ENCODE results near the gene EIF4B.

EIF4B gene

DNA sequence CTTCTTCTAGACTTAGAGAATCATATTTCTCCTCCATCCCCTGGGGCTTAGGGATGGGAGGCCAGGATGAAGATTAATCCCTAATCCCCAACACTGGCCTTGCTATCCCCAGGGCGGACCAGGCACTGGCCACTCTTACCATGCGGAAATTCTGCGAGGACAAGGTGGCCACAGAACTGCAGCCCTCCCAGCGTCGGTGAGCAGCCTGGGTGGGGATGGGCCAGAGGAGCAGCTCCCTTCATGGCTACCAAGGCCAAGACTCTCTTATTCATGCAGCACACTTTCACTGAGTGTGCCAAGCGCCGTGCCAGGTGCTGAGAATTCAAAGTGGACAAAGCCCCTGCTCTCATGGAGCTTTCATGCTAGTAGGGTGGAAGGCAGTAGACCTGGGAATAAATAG, 50.6 kb downstream of the EIF4B start:
- DNase-seq (ENCODE audit: extremely low read depth in 1 of 2, low read depth in 1 of 2), result no peak

DNA sequence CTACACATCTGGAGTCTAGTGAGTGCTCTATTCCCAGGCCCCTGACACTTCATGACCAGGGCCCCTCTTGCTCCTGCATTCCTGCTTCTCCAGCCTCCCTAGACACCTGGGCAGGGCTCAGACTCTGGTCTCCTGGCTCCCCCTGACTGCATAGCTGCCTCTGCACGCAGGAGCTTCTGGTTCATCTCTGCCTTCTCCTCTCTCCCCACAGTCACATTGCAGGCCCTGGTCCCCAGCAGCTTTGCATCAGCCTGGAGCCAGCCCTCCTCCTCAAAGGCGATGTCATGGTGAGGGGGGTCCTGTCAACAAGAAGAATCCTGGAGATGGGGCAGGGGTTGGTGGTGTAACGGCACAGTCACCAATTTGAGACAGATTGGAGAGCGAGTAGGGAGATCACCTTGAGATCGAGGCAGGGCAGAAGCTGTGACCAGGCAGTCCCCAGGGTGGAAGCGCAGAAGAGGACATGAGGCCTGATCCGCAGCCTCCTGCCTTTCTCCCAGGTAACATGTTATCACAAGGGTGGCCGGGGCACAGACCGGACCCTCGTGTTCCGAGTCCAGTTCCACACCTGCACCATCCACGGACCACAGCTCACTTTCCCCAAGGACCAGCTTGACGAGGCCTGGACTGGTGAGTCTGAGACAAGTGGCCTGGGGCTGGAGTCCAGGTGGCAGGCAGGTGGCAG, 51.7 kb downstream of the EIF4B start:
- no peak for DNase-seq (ENCODE audit: extremely low read depth in 1 of 2, low read depth in 1 of 2)

DNA sequence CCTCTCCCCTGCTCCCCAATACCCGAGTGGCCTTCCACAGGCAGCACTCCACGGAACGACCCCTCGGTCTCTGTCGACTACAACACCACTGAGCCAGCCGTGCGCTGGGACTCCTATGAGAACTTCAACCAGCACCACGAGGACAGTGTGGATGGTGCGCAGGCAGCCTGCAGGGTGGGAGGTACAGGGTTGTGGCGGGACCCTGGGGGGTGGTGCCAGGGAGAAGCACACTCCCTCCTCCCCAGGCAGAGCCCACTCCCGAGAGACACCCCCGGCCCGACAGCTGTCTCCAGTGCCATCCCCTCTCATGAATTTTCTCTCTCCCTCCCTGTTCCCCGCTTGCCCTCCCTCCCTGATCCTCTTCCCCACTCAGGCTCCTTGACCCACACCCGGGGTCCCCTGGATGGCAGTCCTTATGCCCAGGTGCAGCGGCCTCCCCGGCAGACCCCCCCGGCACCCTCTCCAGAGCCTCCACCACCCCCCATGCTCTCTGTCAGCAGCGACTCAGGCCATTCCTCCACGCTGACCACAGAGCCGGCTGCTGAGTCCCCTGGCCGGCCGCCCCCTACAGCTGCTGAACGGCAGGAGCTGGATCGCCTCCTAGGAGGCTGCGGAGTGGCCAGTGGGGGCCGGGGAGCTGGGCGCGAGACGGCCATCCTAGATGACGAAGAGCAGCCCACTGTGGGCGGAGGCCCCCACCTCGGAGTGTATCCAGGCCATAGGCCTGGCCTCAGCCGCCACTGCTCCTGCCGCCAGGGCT, 52.6 kb downstream of the EIF4B start:
- no peak for DNase-seq (ENCODE audit: extremely low read depth in 1 of 2, low read depth in 1 of 2)

DNA sequence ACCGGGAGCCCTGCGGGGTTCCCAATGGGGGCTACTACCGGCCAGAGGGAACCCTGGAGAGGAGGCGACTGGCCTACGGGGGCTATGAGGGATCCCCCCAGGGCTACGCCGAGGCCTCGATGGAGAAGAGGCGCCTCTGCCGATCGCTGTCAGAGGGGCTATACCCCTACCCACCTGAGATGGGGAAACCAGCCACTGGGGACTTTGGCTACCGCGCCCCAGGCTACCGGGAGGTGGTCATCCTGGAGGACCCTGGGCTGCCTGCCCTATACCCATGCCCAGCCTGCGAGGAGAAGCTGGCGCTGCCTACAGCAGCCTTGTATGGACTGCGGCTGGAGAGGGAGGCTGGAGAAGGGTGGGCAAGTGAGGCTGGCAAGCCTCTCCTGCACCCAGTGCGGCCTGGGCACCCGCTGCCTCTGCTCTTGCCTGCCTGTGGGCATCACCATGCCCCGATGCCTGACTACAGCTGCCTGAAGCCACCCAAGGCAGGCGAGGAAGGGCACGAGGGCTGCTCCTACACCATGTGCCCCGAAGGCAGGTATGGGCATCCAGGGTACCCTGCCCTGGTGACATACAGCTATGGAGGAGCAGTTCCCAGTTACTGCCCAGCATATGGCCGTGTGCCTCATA, 53.3 kb downstream of the EIF4B start:
- DNase-seq (ENCODE audit: extremely low read depth in 1 of 2, low read depth in 1 of 2), result no peak

DNA sequence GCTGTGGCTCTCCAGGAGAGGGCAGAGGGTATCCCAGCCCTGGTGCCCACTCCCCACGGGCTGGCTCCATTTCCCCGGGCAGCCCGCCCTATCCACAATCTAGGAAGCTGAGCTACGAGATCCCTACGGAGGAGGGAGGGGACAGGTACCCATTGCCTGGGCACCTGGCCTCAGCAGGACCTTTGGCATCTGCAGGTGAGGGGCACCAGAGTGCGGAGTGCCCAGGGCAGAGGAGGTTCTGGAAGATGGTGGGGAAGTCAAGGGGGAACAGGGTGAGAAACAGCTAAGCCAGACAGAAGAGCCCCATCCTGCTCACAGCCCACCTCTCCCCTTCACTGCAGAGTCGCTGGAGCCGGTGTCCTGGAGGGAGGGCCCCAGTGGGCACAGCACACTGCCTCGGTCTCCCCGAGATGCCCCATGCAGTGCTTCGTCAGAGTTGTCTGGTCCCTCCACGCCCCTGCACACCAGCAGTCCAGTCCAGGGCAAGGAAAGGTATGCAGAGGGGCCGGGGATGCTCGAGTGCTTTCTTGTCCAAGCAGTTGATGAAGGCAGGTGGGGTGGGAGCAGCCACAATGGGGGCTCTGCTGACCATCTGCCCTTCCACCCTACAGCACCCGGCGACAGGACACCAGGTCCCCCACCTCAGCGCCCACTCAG, 53.9 kb downstream of the EIF4B start:
- no peak for DNase-seq (ENCODE audit: extremely low read depth in 1 of 2, low read depth in 1 of 2)

DNA sequence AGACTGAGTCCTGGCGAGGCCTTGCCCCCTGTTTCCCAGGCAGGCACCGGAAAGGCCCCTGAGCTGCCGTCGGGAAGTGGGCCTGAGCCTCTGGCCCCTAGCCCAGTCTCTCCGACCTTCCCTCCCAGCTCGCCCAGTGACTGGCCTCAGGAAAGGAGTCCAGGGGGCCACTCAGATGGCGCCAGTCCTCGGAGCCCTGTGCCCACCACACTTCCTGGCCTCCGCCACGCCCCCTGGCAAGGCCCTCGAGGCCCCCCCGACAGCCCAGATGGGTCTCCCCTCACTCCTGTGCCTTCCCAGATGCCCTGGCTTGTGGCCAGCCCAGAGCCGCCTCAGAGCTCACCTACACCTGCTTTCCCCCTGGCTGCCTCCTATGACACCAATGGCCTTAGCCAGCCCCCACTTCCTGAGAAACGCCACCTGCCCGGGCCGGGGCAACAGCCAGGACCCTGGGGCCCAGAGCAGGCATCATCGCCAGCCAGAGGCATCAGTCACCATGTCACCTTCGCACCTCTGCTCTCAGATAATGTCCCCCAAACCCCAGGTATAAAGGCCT, 54.5 kb downstream of the EIF4B start:
- DNase-seq (ENCODE audit: extremely low read depth in 1 of 2, low read depth in 1 of 2), result no peak

DNA sequence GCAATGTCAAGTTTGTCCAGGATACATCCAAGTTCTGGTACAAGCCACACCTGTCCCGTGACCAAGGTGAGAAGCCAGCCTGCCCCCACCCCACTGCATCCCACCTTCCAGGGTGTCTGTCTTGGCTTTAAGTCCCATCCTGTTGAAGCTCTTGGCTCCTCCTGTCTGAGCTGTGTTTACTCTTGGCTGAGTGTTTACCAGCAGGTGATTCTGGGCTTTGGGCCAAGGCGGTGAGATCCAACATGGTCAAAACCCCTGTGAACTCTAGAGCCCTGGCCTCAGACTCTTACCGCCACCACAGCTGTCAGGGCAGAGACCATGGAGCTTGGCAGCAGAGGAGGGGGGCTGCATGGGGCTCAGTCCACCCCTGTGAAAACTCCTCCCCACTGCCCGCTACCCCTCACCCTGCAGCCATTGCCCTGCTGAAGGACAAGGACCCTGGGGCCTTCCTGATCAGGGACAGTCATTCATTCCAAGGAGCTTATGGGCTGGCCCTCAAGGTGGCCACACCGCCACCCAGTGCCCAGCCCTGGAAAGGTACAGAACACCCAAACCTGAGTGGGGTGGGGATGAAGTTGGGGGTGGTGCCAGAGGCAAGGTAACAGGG, 55.3 kb downstream of the EIF4B start:
- DNase-seq (ENCODE audit: extremely low read depth in 1 of 2, low read depth in 1 of 2), result no peak

DNA sequence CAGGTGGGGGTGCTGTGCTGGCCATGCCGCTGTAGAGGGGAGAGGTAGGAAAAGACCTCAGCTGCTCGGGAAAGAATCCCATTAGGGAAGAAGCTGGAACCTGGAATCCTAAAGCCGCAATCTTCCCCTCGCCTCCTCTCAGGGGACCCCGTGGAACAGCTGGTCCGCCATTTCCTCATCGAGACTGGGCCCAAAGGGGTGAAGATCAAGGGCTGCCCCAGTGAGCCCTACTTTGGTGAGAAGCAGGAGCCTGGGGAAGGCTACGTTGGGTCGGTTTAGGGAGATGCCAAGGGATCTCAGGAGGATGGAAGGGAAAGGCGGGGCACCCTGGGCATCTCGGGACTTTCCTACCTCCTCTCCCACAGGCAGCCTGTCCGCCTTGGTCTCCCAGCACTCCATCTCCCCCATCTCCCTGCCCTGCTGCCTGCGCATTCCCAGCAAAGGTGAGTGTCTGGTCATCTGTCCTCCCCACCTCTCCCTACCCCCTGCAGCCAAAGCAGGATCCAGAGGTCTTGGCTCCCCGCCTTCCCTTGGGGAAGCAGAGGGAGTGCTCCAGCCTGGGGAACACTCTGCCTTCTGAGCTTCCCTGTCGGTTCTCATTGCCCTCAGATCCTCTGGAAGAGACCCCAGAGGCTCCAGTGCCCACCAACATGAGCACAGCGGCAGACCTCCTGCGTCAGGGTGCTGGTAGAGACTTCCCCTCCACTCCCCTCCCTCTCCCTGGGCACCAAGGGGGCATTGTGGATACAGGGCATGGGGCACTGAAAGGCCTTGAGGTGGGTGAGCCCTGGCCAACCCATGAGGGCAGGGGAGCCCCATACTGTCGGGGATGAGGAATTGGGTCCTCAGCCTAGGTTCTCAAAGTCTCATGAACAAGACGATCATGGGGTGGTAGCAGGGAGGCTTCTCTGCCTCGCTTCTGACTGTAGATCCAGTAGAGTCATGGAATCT, 56.0 kb downstream of the EIF4B start:
- DNase-seq (ENCODE audit: extremely low read depth in 1 of 2, low read depth in 1 of 2), result no peak

DNA sequence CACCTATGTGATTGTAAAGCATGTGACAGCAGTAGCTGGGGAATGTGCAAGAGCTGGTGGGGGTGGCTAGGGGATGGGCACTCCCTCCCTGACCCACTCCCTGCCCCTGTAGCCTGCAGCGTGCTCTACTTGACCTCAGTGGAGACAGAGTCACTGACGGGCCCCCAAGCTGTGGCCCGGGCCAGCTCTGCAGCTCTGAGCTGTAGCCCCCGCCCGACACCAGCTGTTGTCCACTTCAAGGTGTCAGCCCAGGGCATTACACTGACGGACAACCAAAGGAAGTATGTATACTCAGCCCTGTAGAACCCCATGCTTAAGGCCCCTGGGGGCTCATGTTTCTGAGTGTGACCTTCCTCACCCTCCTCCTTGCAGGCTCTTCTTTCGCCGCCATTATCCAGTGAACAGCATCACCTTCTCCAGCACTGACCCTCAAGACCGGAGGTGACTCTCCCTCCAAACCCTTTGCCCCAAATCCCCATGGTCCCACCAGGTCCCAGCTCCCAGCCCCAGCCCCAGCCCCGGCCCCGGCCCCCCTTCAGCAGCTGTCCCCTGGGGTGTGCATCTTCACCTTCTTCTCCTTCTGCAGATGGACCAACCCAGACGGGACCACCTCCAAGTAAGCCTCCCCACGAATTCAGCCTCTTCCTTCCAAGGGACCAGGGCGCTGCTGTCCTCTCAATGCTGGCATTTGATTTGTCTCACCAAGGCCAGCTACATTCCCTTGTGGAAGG, 56.9 kb downstream of the EIF4B start:
- no peak for DNase-seq (ENCODE audit: extremely low read depth in 1 of 2, low read depth in 1 of 2)

DNA sequence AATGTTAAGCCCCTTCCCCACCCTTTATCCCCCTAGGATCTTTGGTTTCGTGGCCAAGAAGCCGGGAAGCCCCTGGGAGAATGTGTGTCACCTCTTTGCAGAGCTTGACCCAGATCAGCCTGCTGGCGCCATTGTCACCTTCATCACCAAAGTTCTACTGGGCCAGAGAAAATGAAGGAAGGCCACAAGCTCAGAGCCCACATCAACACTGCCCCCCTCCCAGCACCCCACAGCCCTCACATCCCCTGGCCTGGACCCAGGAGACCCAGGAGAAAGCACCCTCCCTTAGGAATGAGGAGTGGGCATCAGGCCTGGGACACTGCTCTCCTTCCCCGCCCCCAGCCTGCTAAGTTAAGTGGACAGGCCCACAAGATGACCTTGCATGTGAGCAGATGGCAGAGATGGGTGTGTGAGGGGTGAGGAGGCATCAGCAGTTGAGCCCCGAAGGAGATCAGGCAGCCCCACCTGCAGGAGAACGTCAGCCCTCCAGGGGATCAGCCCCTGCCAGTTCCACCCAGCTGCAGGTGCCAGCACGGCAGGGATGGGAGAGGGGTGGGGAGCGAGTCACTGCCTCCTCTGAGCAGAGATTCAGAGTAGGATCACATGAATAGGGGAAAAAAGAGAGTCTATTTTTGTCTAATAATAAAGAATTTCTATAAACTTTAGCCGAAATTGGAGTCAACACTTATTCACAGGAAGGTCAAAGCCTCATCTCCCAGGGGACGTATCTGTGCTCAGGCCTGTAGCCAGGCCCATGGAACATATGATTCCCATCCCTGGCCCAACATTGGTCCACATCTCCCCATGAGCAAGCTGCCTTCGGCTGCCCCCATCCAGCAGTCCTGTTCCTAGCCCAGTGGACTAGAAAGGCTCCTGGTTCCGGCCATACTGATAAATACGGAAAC, 57.7 kb downstream of the EIF4B start:
- DNase-seq (ENCODE audit: extremely low read depth in 1 of 2, low read depth in 1 of 2), result no peak

DNA sequence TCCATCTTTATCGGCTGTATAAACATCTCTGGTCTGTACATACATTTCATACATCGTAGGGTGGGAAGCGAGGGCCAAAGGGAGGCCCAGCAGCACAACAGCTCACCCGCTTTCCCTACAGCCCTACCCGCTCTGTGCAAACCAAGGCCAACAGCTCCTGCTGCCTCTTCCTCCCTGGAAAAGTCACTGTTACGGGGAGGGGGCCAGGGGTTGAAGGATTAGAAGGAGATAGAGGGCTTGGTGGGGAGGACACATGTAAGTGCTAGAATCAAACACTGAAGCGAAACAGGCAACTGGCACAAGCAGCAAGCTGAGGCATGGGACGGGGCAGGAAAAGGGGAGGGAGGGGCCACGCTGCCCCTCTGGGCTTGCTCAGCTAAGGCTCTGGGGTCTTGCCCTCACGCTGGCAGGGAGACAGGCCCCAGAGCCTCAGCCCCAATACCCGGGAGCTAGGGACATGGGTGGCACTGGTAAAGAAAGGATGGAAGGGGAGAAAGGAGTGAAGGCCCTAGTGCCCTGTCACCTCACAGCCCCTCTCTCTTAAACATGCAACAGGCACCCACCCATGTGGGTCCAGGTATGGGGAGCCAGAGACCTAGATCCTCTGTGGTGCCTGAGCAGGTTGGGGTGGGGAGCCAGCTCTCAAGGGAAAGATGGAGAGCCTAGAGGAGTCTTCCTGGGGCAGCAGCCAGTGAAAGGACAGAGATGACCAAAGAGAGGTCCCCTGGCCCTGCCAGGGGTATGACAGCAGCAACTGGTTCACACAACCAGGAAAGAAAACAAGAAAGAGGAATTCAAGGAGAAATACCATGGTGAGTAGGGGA, 58.6 kb downstream of the EIF4B start:
- no peak for DNase-seq (ENCODE audit: extremely low read depth in 1 of 2, low read depth in 1 of 2)

DNA sequence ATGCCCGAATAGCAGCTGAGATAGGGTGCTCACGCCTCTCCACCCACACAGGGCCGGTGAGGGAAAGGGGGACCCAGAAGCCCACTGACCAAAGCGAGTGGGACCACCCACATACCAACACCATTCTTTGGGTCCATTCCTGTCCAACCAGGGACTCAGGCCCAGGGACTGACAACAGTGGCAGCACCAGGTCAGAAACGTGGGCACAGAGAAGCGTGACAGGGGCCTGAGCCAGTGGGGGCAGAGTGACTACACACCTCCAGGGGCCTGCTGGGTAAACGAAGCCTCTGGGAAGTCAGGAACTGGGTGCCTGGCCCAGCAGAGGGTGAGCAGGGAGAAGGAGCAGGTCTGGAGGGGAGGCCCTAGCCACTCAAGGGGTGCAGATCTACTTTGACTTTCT, 59.2 kb downstream of the EIF4B start:
- no peak for DNase-seq (ENCODE audit: extremely low read depth in 1 of 2, low read depth in 1 of 2)

DNA sequence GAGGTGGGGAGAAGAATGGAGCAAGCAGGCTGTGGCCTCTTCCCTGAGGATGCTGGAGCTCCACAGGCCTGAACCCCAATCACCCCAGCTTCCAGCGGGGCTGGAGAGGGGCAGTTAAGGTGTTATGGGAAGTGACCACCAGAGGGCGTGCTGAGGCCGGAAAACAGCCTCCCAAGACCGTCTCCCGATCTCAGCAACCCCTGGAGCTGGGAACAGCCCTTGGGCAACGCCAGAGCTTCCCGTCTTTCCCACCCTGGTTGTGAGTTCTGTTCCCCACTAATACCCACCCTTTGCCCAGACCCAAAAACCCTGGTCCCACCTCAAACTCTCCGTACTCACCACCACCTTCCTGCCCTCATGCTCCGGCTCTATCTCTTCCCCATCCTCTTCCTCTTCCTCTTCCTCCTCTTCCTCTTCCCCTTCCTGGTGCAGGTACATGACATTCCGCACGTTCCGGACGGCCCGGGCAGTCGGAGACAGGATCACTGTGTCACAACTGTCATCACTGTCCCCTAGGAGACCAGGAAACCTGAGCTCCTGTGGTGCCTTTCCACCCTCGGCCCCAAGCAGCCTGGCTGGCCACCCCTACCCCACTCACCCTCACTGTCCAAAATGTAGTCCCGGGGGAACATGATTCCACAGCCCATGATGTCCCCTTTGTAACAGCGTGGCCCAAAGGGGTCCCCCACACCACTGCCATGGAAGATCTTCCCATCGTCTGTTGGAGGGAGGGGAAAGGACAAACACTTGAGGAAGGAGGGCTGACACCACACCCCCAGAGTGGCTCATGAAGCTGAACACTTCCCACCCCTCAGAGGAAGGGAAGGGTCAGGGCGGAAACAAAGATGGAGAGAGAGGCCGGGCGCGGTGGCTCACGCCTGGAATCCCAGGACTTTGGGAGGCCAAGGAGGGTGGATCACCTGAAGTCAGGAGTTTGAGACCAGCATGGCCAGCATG, 60.0 kb downstream of the EIF4B start:
- peak; percentile 20 to 51 for DNase-seq (ENCODE audit: extremely low read depth in 1 of 2, low read depth in 1 of 2)

DNA sequence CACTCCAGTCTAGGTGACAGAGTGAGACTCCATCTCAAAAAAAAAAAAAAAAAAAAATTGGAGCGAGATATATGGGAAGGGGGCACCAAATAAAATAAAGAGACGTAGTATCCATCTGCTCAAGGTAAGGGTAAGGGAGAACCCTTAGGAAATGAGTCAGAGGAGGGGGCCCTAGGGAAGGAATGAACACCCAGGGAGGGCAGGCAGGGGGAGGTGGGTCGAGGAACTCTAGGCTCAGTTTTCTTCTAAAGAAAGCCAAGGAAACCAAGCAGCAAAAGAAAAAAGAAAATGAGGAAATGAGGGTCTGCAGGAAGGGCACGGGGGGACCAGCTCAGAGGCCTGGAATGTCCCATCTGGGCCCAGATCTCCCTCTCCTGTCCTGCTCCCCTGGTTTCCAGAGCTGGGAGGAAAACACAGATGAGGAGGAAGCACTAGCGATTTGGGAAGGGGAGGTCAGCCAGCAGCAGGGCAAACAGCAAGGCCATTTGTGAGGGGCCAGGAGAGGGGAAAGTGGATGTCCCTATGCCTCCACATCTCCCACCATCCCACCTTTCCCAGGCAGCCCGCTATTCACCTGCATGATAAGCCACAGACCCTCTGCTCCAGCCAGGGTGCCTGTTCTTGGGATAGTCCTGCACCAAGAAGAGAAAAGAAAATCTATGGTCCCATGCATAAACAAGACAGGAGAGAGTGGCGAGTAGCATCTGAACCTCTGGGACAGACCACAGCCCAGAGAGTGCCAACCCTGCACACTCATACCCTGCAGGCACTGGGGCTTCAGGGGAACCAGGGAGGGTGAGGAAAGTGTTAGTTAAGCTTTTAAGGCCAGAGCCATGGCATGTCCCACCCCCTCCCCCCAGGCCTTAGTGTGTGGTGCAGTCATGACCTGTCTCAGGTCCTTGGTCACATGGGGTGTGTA, 61.1 kb downstream of the EIF4B start:
- no peak for DNase-seq (ENCODE audit: extremely low read depth in 1 of 2, low read depth in 1 of 2)

Data from activated CD8-positive, alpha-beta memory T cell treated with anti-CD3 and anti-CD28 coated beads for 1 hour (primary cell).